Measurements from ENCODE around the gene RECQL5.

RECQL5 gene

DNA sequence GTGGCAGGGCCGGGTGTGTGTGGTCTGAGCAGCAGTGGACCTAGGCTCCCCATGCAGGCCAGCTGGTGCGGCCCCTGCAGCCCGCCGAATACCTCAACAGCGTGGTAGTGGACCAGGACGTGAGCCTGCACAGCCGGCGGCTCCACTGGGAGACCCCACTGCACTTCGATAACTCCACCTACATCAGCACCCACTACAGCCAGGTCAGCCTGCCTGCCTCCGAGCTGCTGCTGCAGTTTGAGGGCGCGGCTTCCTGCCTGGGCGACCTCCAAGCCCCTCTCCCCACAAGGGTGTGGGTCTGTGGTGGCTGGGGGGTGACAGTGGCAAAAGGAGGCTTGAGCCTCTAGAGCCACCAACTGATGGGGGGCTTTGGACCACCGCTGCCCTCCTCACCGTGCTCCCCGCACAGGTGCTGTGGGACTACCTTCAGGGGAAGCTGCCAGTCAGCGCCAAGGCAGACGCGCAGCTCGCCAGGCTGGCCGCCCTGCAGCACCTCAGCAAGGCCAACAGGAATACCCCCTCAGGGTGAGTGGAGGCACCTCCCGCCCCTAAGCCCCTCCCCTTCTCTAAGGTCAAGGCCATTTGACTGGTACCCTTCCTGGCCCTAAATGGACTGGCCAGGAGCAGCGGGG, 42.1 kb downstream of the RECQL5 start:
- CTCF ChIA-PET: interaction anchor here (0.6 to 5.0 kb wide), 15 partner anchors 8 to 126 kb away, joined by 3 to 50 read pairs (median 5); partner anchors contain the start of gene SMIM5
- H3K4me1 ChIP-seq (ENCODE audit: control insufficient read depth, insufficient read depth, low read length): no peaks in the 10 kb centered on the region
- peaks cover 0 to 33% of the 10 kb centered on the region in 2 experiments; a peak in 1 of 3 replicates for H3K36me3 ChIP-seq (ENCODE audit: control insufficient read depth in 2 of 2, insufficient read depth in 1 of 2, low read length in 2 of 2)
- TF ChIP-seq HOXA7 (CRISPR knock-in tag; IDR thresholded peaks at IDR 0.05; ENCODE audit: borderline replicate concordance) (no peak), BCL11A (tag by site-specific recombination; IDR thresholded peaks at IDR 0.05; ENCODE audit: low read depth) (no peak), KLF10 (tag by site-specific recombination; IDR thresholded peaks at IDR 0.05) (no peak), ZNF214 (tag by site-specific recombination; IDR thresholded peaks at IDR 0.05; ENCODE audit: borderline replicate concordance) (no peak), ZNF510 (tag by site-specific recombination; IDR thresholded peaks at IDR 0.05; ENCODE audit: insufficient replicate concordance) (no peak), ZNF677 (tag by site-specific recombination; IDR thresholded peaks at IDR 0.05) (no peak), ZFP69B (tag by site-specific recombination; IDR thresholded peaks at IDR 0.05) (no peak), ZNF223 (tag by site-specific recombination; IDR thresholded peaks at IDR 0.05) (no peak)
- TF ChIP-seq, protein P1, sequence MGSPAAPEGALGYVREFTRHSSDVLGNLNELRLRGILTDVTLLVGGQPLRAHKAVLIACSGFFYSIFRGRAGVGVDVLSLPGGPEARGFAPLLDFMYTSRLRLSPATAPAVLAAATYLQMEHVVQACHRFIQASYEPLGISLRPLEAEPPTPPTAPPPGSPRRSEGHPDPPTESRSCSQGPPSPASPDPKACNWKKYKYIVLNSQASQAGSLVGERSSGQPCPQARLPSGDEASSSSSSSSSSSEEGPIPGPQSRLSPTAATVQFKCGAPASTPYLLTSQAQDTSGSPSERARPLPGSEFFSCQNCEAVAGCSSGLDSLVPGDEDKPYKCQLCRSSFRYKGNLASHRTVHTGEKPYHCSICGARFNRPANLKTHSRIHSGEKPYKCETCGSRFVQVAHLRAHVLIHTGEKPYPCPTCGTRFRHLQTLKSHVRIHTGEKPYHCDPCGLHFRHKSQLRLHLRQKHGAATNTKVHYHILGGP (tag by site-specific recombination; IDR thresholded peaks at IDR 0.05): no peak
- TF ChIP-seq, protein P2, sequence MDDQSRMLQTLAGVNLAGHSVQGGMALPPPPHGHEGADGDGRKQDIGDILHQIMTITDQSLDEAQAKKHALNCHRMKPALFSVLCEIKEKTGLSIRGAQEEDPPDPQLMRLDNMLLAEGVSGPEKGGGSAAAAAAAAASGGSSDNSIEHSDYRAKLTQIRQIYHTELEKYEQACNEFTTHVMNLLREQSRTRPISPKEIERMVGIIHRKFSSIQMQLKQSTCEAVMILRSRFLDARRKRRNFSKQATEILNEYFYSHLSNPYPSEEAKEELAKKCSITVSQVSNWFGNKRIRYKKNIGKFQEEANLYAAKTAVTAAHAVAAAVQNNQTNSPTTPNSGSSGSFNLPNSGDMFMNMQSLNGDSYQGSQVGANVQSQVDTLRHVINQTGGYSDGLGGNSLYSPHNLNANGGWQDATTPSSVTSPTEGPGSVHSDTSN (CRISPR knock-in tag; IDR thresholded peaks at IDR 0.05): no peak
- POLR2A ChIA-PET: no interaction called here
- no peak overlapping the region for H3K27ac ChIP-seq (ENCODE audit: extremely low read depth, low read depth, low read length)
- H3K9me3 ChIP-seq (ENCODE audit: control insufficient read depth, insufficient read depth, low read depth, low read length): no peaks in the 10 kb centered on the region
- H3K4me3 ChIP-seq (ENCODE audit: low read depth, low read length): no peak overlapping the region

DNA sequence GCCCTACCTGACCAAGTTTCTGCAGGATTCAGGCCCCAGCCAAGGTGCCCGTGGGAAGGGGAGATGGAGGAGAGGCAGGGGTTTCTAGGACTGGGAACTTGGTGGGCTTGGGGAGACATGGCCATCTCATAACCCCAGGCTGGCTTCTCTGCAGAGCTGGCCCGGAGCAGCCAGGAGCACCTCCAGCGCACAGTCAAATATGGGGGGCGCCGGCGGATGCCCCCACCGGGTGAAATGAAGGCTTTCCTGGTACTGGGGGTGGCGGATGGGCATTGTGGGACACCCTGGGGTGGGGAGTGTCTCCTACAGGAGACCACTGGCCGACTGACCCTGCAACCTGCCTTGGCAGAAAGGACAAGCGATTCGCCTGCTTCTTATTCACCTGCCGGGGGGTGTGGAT, 42.9 kb downstream of the RECQL5 start:
- Histone ChIP-seq H3K9me3 (ENCODE audit: control insufficient read depth, insufficient read depth, low read depth, low read length) (no peaks in the 10 kb centered on the region), H3K4me3 (ENCODE audit: low read depth, low read length) (no peak overlapping the region), H3K36me3 (ENCODE audit: control insufficient read depth in 2 of 2, insufficient read depth in 1 of 2, low read length in 2 of 2) (peaks cover 0 to 28% of the 10 kb centered on the region in 2 experiments; a peak in 1 of 3 replicates), H3K4me1 (ENCODE audit: control insufficient read depth, insufficient read depth, low read length) (no peaks in the 10 kb centered on the region), H3K27ac (ENCODE audit: extremely low read depth, low read depth, low read length) (no peak overlapping the region)
- ChIA-PET POLR2A (interaction anchor here (0.7 kb wide), 1 partner anchor 9 kb away, joined by 3 read pairs; no protein-coding TSS in a partner anchor), CTCF (interaction anchor here (0.6 to 5.0 kb wide), 10 partner anchors 9 to 127 kb away, joined by 3 to 50 read pairs (median 5); partner anchors contain the start of gene SMIM5)
- TF ChIP-seq, protein P3, sequence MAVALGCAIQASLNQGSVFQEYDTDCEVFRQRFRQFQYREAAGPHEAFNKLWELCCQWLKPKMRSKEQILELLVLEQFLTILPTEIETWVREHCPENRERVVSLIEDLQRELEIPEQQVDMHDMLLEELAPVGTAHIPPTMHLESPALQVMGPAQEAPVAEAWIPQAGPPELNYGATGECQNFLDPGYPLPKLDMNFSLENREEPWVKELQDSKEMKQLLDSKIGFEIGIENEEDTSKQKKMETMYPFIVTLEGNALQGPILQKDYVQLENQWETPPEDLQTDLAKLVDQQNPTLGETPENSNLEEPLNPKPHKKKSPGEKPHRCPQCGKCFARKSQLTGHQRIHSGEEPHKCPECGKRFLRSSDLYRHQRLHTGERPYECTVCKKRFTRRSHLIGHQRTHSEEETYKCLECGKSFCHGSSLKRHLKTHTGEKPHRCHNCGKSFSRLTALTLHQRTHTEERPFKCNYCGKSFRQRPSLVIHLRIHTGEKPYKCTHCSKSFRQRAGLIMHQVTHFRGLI (tag by site-specific recombination; IDR thresholded peaks at IDR 0.05): no peak
- TF ChIP-seq, protein P4, sequence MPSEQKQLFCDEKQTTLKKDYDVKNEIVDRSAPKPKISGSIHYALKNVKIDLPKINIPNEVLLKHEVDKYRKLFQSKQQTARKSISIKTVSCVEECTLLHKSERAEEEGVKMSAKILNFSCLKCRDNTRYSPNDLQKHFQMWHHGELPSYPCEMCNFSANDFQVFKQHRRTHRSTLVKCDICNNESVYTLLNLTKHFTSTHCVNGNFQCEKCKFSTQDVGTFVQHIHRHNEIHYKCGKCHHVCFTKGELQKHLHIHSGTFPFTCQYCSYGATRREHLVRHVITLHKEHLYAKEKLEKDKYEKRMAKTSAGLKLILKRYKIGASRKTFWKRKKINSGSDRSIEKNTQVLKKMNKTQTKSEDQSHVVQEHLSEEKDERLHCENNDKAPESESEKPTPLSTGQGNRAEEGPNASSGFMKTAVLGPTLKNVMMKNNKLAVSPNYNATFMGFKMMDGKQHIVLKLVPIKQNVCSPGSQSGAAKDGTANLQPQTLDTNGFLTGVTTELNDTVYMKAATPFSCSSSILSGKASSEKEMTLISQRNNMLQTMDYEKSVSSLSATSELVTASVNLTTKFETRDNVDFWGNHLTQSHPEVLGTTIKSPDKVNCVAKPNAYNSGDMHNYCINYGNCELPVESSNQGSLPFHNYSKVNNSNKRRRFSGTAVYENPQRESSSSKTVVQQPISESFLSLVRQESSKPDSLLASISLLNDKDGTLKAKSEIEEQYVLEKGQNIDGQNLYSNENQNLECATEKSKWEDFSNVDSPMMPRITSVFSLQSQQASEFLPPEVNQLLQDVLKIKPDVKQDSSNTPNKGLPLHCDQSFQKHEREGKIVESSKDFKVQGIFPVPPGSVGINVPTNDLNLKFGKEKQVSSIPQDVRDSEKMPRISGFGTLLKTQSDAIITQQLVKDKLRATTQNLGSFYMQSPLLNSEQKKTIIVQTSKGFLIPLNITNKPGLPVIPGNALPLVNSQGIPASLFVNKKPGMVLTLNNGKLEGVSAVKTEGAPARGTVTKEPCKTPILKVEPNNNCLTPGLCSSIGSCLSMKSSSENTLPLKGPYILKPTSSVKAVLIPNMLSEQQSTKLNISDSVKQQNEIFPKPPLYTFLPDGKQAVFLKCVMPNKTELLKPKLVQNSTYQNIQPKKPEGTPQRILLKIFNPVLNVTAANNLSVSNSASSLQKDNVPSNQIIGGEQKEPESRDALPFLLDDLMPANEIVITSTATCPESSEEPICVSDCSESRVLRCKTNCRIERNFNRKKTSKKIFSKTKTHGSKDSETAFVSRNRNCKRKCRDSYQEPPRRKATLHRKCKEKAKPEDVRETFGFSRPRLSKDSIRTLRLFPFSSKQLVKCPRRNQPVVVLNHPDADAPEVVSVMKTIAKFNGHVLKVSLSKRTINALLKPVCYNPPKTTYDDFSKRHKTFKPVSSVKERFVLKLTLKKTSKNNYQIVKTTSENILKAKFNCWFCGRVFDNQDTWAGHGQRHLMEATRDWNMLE (tag by site-specific recombination; conservative IDR thresholded peaks at IDR 0.05; ENCODE audit: low read depth): no peak
- TF ChIP-seq ZNF2 (tag by site-specific recombination; IDR thresholded peaks at IDR 0.05): no peak
- no peak for TF ChIP-seq SCRT1 (tag by site-specific recombination; IDR thresholded peaks at IDR 0.05; ENCODE audit: borderline replicate concordance)
- TF ChIP-seq ZNF274 (IDR thresholded peaks at IDR 0.05; ENCODE audit: low read length): no peak
- no peak for TF ChIP-seq ZNF274 (tag by site-specific recombination; IDR thresholded peaks at IDR 0.05; ENCODE audit: borderline replicate concordance)
- no peak for TF ChIP-seq ZNF391 (tag by site-specific recombination; IDR thresholded peaks at IDR 0.05; ENCODE audit: borderline replicate concordance, low read depth)
- TF ChIP-seq PRDM1 (tag by site-specific recombination; IDR thresholded peaks at IDR 0.05): no peak
- no peak for TF ChIP-seq ZEB2 (tag by site-specific recombination; IDR thresholded peaks at IDR 0.05)
- no peak for TF ChIP-seq ZBTB20 (tag by site-specific recombination; IDR thresholded peaks at IDR 0.05)
- TF ChIP-seq ZNF23 (tag by site-specific recombination; IDR thresholded peaks at IDR 0.05; ENCODE audit: borderline replicate concordance): no peak
- no peak for TF ChIP-seq ZNF785 (tag by site-specific recombination; IDR thresholded peaks at IDR 0.05)
- no peak for TF ChIP-seq ZNF138 (tag by site-specific recombination; IDR thresholded peaks at IDR 0.05; ENCODE audit: borderline replicate concordance)
- TF ChIP-seq ZNF792 (tag by site-specific recombination; IDR thresholded peaks at IDR 0.05): no peak
